ENCODE data around the gene RAPGEF5. TPM values are rescaled to one million over a fixed set of nuclear protein-coding genes. Genes with fewer than 3 reads are reported as not detected.

RAPGEF5 gene
- total and polyA plus RNA-seq, 2 donors (not counting 3 experiments of a cell fraction or from before 2014, with no cell fraction given): 10.0 to 43.2 TPM

DNA sequence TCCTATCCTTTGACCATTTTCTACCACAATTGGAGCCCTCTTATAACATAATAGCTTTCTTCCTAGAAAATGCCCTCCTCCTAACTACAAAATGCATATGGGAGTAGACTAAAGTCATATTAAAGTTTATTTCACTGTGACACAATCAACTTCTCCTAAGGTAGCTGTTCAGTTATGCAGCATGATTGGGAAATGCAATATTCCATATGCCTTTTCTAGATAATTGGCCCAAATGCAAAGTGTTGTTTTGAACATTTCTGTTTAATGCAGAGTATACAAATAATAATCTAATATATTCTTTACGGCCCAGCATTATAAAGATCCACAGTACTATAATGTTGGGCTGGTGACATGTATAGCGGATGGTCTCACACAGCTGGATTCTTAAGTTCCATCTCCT, 205.1 kb downstream of the RAPGEF5 start:
- H3K9me3 ChIP-seq (replicated peaks; ENCODE audit: control insufficient read depth, insufficient read depth, low read length): no peaks in the 10 kb centered on the region
- intact Hi-C loops (cut with micrococcal nuclease): no loop called here

More for the DNA sequence above, 205.1 kb downstream of the RAPGEF5 start:
- H3K9ac ChIP-seq (replicated peaks; ENCODE audit: extremely low read depth, insufficient read depth, low read length): no peak overlapping the region
- H3K9me1 ChIP-seq (replicated peaks; ENCODE audit: control insufficient read depth, extremely low read depth, insufficient read depth, low read length): no peaks in the 10 kb centered on the region
- BruUV-seq (replicated peaks): no TSS peak
- ChIA-PET CTCF (interaction anchor here (1.1 to 1.2 kb wide), 2 partner anchors 24 to 42 kb away, joined by 3 read pairs; no protein-coding TSS in a partner anchor), POLR2A (no interaction called here)
- peaks cover 0 to 14% of the 10 kb centered on the region in 2 experiments for H3K36me3 ChIP-seq (ENCODE audit: control insufficient read depth in 2 of 2, extremely low read depth in 1 of 2, insufficient read depth in 2 of 2, low read length in 2 of 2)
- FAIRE-seq (no peak), DNase-seq (ENCODE audit: low read depth, low spot score) (no peak)
- no peak overlapping the region for H2AFZ ChIP-seq (ENCODE audit: low read depth, low read length)
- dilution Hi-C loops (cut with MboI; ENCODE audit: extremely low pct_ligation_motif_present, low sequenced_read_pairs): no loop called here
- H3K4me2 ChIP-seq (ENCODE audit: insufficient read depth, low read length): no peak overlapping the region
- H3K4me1 ChIP-seq (ENCODE audit: control insufficient read depth, extremely low read depth, insufficient read depth, low read length): peaks cover 9% of the 10 kb centered on the region
- TF ChIP-seq, protein P1, sequence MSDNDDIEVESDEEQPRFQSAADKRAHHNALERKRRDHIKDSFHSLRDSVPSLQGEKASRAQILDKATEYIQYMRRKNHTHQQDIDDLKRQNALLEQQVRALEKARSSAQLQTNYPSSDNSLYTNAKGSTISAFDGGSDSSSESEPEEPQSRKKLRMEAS (IDR thresholded peaks at IDR 0.05; ENCODE audit: insufficient read depth, insufficient read length): no peak
- no peak for TF ChIP-seq GATA2 (IDR thresholded peaks at IDR 0.05; ENCODE audit: insufficient read depth, insufficient read length, low read depth, low read length)
- TF ChIP-seq EZH2 (IDR thresholded peaks at IDR 0.05; ENCODE audit: borderline replicate concordance, low read depth, low read length, severe bottlenecking): no peak
- TF ChIP-seq JUN (IDR thresholded peaks at IDR 0.05; ENCODE audit: borderline replicate concordance, insufficient read depth, insufficient read length, low read depth): no peak
- no peak for TF ChIP-seq MYC (IDR thresholded peaks at IDR 0.05; ENCODE audit: low read depth, low read length)
- TF ChIP-seq POLR2AphosphoS5 (IDR thresholded peaks at IDR 0.05; ENCODE audit: insufficient read depth, low read depth, low read length): no peak
- no peak for TF ChIP-seq POLR2A (IDR thresholded peaks at IDR 0.05; ENCODE audit: low read depth, low read length)
- TF ChIP-seq CTCF (IDR thresholded peaks at IDR 0.05; ENCODE audit: extremely low read depth in 1 of 2, insufficient read depth in 1 of 2, low read depth in 1 of 2, low read length in 2 of 2): no peak
- no peak for TF ChIP-seq FOS (IDR thresholded peaks at IDR 0.05; ENCODE audit: borderline replicate concordance, insufficient read depth, low read length)
- H4K20me1 ChIP-seq (replicated peaks; ENCODE audit: control insufficient read depth, extremely low read depth, insufficient read depth, low read length): no peaks in the 10 kb centered on the region
- H3K4me3 ChIP-seq (replicated peaks in 1 of 3; ENCODE audit: insufficient read depth in 1 of 3, low read depth in 1 of 3, low read length in 3 of 3): no peak overlapping the region
- H3K27ac ChIP-seq (ENCODE audit: insufficient read depth, low read depth, low read length): no peak overlapping the region
- H3K79me2 ChIP-seq (ENCODE audit: control insufficient read depth, insufficient read depth, low read length): no peaks in the 10 kb centered on the region
- no peaks in the 10 kb centered on the region for H3K27me3 ChIP-seq (ENCODE audit: control insufficient read depth in 2 of 2, insufficient read depth in 2 of 2, low read length in 2 of 2)

All from endothelial cell of umbilical vein (primary cell).